ENCODE measurements around the gene KLK4. TPM values are rescaled to one million over a fixed set of nuclear protein-coding genes. Genes with fewer than 3 reads are reported as not detected.
"Not testable (repeated sequence)": the region's sequence is repeated elsewhere in the genome, so short reads cannot be mapped to it uniquely, and the experiment has no call there.

KLK4 gene
- polyA plus RNA-seq, 2 donors: 0.06 to 0.18 TPM

DNA sequence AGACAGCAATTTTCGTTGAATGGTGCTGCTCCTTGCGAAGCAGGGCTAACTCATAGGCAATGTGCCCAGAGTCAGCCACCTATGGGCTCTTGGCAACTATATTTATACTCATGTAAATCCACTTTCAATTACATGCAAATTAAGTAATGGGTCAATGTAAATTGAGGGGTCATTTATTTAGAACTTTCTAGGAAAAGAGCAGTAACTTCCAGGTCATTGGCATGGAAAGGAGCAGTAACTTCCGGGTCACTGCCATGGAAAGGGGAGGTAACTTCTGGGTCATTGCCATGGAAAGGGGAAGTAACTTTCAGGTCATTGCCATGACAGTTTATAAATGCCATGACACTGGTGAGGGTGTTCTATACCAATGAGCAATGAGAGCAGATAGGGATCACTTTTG is 11.6 kb downstream of the KLK4 start:
- no peaks in the 10 kb centered on the region for H3K9me3 ChIP-seq (ENCODE audit: control insufficient read depth in 2 of 2, insufficient read depth in 1 of 2, low read depth in 1 of 2, low read length in 1 of 2)
- H3K4me1 ChIP-seq (ENCODE audit: control insufficient read depth in 2 of 2, insufficient read depth in 2 of 2, low read length in 1 of 2): no peaks in the 10 kb centered on the region
- 77 to 81% methylated on average over 3 of the region's 3 CpGs for WGBS, 2 donors
- no peaks in the 10 kb centered on the region for H3K27me3 ChIP-seq (ENCODE audit: control insufficient read depth in 1 of 2, insufficient read depth in 2 of 2, low read length in 2 of 2)
- no peaks in the 10 kb centered on the region for H3K36me3 ChIP-seq (ENCODE audit: control insufficient read depth in 2 of 2, insufficient read depth in 2 of 2, low read length in 1 of 2)
- no peak overlapping the region for H3K27ac ChIP-seq (ENCODE audit: low read depth in 2 of 2, low read length in 1 of 2)
- H3K4me3 ChIP-seq (ENCODE audit: low read depth in 1 of 2, low read length in 2 of 2): no peak overlapping the region

DNA sequence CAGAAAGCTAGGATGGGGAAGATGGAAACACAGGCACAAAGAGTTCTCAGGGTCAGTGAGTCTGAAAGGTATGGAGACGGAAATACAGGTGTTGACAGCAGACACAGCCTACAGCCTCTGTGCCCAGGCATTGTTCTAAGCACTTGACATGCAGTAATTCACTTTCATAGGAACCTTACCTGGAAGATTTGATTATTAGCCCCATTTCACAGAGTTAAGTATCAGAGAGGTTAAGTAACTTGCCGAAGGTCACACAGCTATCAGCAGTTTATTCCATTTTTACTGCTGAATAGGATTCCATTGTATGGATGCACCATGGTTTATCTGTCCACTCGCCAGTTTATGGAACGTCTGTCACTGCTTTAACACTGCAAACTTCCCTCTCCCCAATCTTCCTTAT is 13.2 kb downstream of the KLK4 start:
- Histone ChIP-seq H3K4me1 (ENCODE audit: control insufficient read depth in 2 of 2, insufficient read depth in 2 of 2, low read length in 1 of 2) (no peaks in the 10 kb centered on the region), H3K27me3 (ENCODE audit: control insufficient read depth in 1 of 2, insufficient read depth in 2 of 2, low read length in 2 of 2) (no peaks in the 10 kb centered on the region), H3K4me3 (ENCODE audit: low read depth in 1 of 2, low read length in 2 of 2) (no peak overlapping the region), H3K36me3 (ENCODE audit: control insufficient read depth in 2 of 2, insufficient read depth in 2 of 2, low read length in 1 of 2) (no peaks in the 10 kb centered on the region), H3K9me3 (ENCODE audit: control insufficient read depth in 2 of 2, insufficient read depth in 1 of 2, low read depth in 1 of 2, low read length in 1 of 2) (peaks cover 0 to 2% of the 10 kb centered on the region in 2 donors), H3K27ac (ENCODE audit: low read depth in 2 of 2, low read length in 1 of 2) (no peak overlapping the region)
- WGBS, 2 donors: 79 to 84% methylated on average over 4 of the region's 4 CpGs

DNA sequence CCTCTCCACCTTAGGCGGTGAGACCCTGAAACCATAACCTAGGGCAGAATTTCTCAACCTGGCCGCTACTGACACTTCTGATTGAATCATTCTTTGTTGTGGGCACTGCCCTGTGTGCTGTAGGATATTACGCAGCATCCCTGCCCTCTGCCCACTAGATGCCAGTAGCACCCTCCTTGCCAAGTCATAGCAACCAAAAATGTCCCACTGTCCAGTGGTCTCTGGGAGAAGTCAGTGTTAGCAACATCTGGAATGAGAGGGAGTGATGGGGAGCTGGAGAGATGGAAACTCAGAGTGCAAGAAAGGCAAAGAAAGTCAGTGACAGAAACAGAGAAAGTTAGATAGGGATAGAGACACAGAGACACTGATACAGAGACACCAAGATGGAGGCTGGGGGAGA is 13.6 kb downstream of the KLK4 start:
- Histone ChIP-seq H3K27me3 (ENCODE audit: control insufficient read depth in 1 of 2, insufficient read depth in 2 of 2, low read length in 2 of 2) (peaks cover 0 to under 1% of the 10 kb centered on the region in 2 donors), H3K36me3 (ENCODE audit: control insufficient read depth in 2 of 2, insufficient read depth in 2 of 2, low read length in 1 of 2) (no peaks in the 10 kb centered on the region), H3K4me3 (ENCODE audit: low read depth in 1 of 2, low read length in 2 of 2) (no peak overlapping the region), H3K27ac (ENCODE audit: low read depth in 2 of 2, low read length in 1 of 2) (no peak overlapping the region), H3K4me1 (ENCODE audit: control insufficient read depth in 2 of 2, insufficient read depth in 2 of 2, low read length in 1 of 2) (no peaks in the 10 kb centered on the region), H3K9me3 (ENCODE audit: control insufficient read depth in 2 of 2, insufficient read depth in 1 of 2, low read depth in 1 of 2, low read length in 1 of 2) (peaks cover 0 to 2% of the 10 kb centered on the region in 2 donors)
- 64 to 77% methylated on average over 3 of the region's 3 CpGs for WGBS, 2 donors

DNA sequence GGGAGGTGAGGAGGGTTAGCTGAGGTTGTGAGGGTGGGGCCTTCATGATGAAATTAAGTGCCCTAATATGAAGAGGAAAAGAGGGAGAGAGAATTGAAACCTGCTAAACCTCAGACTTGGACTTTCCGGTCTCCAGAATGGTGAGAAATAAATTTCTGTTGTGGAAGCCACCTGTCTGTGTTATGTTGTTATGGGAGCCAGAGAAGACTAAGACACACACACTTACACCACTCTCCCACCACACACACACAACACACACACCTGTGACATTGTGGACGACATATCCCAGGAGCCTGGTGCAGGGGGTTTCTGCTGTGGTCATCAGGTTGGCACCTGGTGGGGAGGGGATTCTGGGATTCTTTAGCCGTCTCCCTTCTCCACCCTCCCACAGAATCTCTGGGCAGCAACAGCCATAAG is 14.0 kb downstream of the KLK4 start:
- Histone ChIP-seq H3K36me3 (ENCODE audit: control insufficient read depth in 2 of 2, insufficient read depth in 2 of 2, low read length in 1 of 2) (no peaks in the 10 kb centered on the region), H3K27me3 (ENCODE audit: control insufficient read depth in 1 of 2, insufficient read depth in 2 of 2, low read length in 2 of 2) (peaks cover 0 to 3% of the 10 kb centered on the region in 2 donors), H3K9me3 (ENCODE audit: control insufficient read depth in 2 of 2, insufficient read depth in 1 of 2, low read depth in 1 of 2, low read length in 1 of 2) (peaks cover 0 to 2% of the 10 kb centered on the region in 2 donors)

DNA sequence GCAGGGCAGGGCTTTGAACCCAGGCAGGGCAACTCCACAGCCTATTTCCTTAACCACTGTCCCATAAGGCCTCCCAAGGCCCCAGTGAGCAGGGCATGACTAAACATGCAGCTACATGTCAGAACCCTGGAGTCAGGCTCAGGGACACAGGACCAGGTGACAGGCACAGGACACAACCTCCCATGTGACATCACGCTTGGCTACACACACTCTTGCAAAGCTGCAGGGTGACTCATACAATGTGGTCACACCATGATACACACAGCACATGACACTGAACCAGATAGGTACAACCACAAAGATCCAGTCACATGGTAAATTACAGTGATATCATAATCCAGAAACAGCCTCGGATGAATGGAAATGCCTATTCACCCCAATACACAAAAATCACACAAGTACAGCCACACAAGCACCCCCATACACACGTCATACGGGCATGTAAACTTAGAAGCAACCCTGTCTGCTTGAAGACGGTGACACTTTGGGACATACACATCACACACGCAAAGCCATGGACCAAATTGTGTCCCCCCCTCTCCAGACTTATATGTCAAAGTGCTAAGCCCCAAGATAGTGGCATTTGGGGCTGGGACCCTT is 14.5 kb downstream of the KLK4 start:
- WGBS, 2 donors: 56 to 61% methylated on average over 6 of the region's 6 CpGs
- no peak overlapping the region for H3K4me3 ChIP-seq (ENCODE audit: low read depth in 1 of 2, low read length in 2 of 2)
- no peaks in the 10 kb centered on the region for H3K36me3 ChIP-seq (ENCODE audit: control insufficient read depth in 2 of 2, insufficient read depth in 2 of 2, low read length in 1 of 2)
- no peaks in the 10 kb centered on the region for H3K4me1 ChIP-seq (ENCODE audit: control insufficient read depth in 2 of 2, insufficient read depth in 2 of 2, low read length in 1 of 2)
- H3K27ac ChIP-seq (ENCODE audit: low read depth in 2 of 2, low read length in 1 of 2): no peak overlapping the region
- H3K9me3 ChIP-seq (ENCODE audit: control insufficient read depth in 2 of 2, insufficient read depth in 1 of 2, low read depth in 1 of 2, low read length in 1 of 2): peaks cover 0 to 2% of the 10 kb centered on the region in 2 donors
- H3K27me3 ChIP-seq (ENCODE audit: control insufficient read depth in 1 of 2, insufficient read depth in 2 of 2, low read length in 2 of 2): peaks cover 0 to 3% of the 10 kb centered on the region in 2 donors

More for the DNA sequence above, 14.0 kb downstream of the KLK4 start:
- no peaks in the 10 kb centered on the region for H3K4me1 ChIP-seq (ENCODE audit: control insufficient read depth in 2 of 2, insufficient read depth in 2 of 2, low read length in 1 of 2)
- H3K4me3 ChIP-seq (ENCODE audit: low read depth in 1 of 2, low read length in 2 of 2): no peak overlapping the region
- no peak overlapping the region for H3K27ac ChIP-seq (ENCODE audit: low read depth in 2 of 2, low read length in 1 of 2)
- 55 to 70% methylated on average over 3 of the region's 3 CpGs for WGBS, 2 donors

DNA sequence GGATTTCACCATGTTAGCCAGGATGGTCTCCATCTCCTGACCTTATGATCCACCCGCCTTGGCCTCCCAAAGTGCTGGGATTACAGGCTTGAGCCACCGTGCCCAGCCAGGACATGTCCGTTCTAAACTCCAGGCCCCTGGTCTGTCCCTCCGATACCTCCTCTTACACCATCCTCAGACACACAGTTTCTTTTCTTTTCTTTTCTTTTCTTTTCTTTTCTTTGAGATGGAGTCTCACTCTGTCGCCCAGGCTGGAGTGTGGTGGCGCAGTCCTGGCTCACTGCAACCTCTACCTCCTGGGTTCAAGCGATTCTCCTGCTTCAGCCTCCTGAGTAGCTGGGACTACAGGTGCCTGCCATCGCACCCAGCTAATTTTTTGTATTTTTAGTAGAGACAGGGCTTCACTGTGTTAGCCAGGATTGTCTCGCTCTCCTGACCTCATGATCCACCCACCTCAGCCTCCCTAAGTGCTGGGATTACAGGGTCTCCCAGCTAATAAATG is 15.1 kb downstream of the KLK4 start:
- not testable (repeated sequence) for H3K27me3 ChIP-seq (ENCODE audit: control insufficient read depth in 1 of 2, insufficient read depth in 2 of 2, low read length in 2 of 2); H3K4me3 ChIP-seq (ENCODE audit: low read depth in 1 of 2, low read length in 2 of 2); H3K4me1 ChIP-seq (ENCODE audit: control insufficient read depth in 2 of 2, insufficient read depth in 2 of 2, low read length in 1 of 2); H3K36me3 ChIP-seq (ENCODE audit: control insufficient read depth in 2 of 2, insufficient read depth in 2 of 2, low read length in 1 of 2); H3K27ac ChIP-seq (ENCODE audit: low read depth in 2 of 2, low read length in 1 of 2); H3K9me3 ChIP-seq (ENCODE audit: control insufficient read depth in 2 of 2, insufficient read depth in 1 of 2, low read depth in 1 of 2, low read length in 1 of 2)
- WGBS, 2 donors: 86 to 90% methylated on average over 9 of the region's 9 CpGs

DNA sequence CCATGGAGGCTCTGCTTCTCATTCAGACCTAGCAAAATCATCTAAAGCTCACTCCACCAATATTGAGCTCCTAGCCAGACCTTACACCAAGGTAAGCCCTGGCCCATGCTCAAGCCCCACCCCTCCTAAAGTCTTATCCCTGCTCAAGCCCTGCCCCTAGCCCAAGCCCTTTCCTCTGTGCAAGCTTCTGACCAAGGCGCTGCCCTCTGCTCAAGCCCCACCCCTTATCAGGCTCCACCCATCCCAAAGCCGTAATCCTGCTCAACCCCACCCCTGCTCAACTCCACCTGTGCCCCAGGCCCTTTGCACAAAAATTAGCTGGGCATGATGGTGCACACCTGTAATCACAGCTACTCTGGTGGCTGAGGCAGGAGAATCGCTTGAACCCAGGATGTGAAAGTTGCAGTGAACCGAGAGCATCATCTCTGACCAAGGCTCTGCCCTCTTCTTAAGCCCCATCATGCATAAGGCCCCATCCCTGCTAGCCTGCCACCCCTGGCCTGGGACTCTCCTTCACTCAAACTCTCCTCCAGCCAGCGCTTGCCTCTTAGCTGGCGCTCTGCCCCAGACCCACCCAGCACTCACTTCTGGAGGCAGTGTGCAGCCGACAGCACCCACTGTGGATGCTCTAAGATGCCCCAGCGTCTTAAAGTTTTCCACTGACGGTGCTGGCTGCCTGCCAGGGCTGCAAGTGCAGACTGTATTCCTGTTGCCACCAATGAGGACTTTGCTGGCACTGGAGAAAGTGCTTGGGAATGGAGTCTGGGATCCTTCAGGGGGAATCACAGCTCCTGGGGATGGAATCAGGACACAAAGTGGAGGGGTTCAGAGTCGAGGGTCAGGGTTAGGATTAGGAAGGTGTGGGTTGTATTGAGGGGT is 16.5 kb downstream of the KLK4 start:
- no peaks in the 10 kb centered on the region for H3K36me3 ChIP-seq (ENCODE audit: control insufficient read depth in 2 of 2, insufficient read depth in 2 of 2, low read length in 1 of 2)
- WGBS, 2 donors: 58 to 60% methylated on average over 10 of the region's 10 CpGs
- peaks cover 0 to 3% of the 10 kb centered on the region in 2 donors for H3K27me3 ChIP-seq (ENCODE audit: control insufficient read depth in 1 of 2, insufficient read depth in 2 of 2, low read length in 2 of 2)
- peaks cover 0 to 2% of the 10 kb centered on the region in 2 donors for H3K9me3 ChIP-seq (ENCODE audit: control insufficient read depth in 2 of 2, insufficient read depth in 1 of 2, low read depth in 1 of 2, low read length in 1 of 2)
- no peak overlapping the region for H3K27ac ChIP-seq (ENCODE audit: low read depth in 2 of 2, low read length in 1 of 2)
- H3K4me3 ChIP-seq (ENCODE audit: low read depth in 1 of 2, low read length in 2 of 2): no peak overlapping the region
- no peaks in the 10 kb centered on the region for H3K4me1 ChIP-seq (ENCODE audit: control insufficient read depth in 2 of 2, insufficient read depth in 2 of 2, low read length in 1 of 2)

DNA sequence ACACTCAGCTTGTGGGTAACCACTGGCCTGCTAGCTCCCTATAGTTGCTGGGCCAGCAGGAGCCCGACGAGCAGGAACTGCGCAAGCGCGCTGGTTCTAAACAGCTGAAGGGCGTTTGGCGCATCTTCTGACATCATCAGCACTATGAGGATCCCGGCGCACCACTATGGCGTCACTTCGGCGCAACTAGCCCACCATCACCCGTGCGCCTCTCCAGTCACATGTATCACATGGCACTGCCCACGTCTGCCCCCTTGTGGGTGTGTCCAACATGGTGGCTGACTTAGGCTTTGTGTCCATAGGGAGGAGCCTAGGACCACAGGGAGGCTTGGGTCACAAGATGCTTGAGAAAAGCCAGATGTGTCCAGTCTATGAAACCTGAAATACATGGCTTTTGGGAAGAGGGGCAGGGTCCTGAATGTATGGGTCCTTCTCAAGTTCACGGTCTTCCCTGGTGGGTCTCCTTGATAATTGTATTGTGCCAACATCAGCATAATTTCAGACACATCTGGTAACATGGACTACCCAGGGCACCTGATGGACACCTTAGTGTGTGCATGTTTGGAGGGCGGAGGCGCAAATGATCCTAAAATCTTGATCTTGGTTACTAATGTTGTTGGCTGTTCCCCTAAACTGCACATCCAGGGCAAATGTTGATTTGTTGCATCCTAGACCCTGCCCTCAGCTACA is 18.0 kb downstream of the KLK4 start:
- Histone ChIP-seq H3K4me1 (ENCODE audit: control insufficient read depth in 2 of 2, insufficient read depth in 2 of 2, low read length in 1 of 2) (no peaks in the 10 kb centered on the region), H3K9me3 (ENCODE audit: control insufficient read depth in 2 of 2, insufficient read depth in 1 of 2, low read depth in 1 of 2, low read length in 1 of 2) (peaks cover 0 to 2% of the 10 kb centered on the region in 2 donors), H3K27me3 (ENCODE audit: control insufficient read depth in 1 of 2, insufficient read depth in 2 of 2, low read length in 2 of 2) (peaks cover 0 to 3% of the 10 kb centered on the region in 2 donors), H3K36me3 (ENCODE audit: control insufficient read depth in 2 of 2, insufficient read depth in 2 of 2, low read length in 1 of 2) (no peaks in the 10 kb centered on the region), H3K4me3 (ENCODE audit: low read depth in 1 of 2, low read length in 2 of 2) (no peak overlapping the region), H3K27ac (ENCODE audit: low read depth in 2 of 2, low read length in 1 of 2) (no peak overlapping the region)
- 90 to 92% methylated on average over 18 of the region's 18 CpGs for WGBS, 2 donors

DNA sequence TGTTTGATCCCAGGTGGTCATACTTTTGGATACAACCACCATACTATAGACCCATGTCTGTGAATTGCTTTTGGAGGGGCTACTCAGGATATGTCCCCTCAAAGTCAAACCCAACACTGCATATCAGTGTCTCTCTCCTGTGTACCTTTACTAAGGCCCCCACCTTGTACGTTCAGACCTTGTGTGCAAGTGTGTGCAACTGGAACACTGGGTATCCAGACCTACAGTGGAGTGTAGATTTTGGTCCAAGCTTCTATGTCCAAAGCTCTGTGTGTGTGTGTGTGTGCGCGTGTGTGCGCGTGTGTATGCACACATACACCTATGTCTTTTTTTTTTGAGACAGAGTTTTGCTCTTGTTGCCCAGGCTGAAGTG is 20.0 kb downstream of the KLK4 start:
- Histone ChIP-seq H3K4me3 (ENCODE audit: low read depth in 1 of 2, low read length in 2 of 2) (no peak overlapping the region), H3K4me1 (ENCODE audit: control insufficient read depth in 2 of 2, insufficient read depth in 2 of 2, low read length in 1 of 2) (no peaks in the 10 kb centered on the region), H3K27ac (ENCODE audit: low read depth in 2 of 2, low read length in 1 of 2) (no peak overlapping the region), H3K9me3 (ENCODE audit: control insufficient read depth in 2 of 2, insufficient read depth in 1 of 2, low read depth in 1 of 2, low read length in 1 of 2) (peaks cover 0 to 2% of the 10 kb centered on the region in 2 donors), H3K36me3 (ENCODE audit: control insufficient read depth in 2 of 2, insufficient read depth in 2 of 2, low read length in 1 of 2) (no peaks in the 10 kb centered on the region), H3K27me3 (ENCODE audit: control insufficient read depth in 1 of 2, insufficient read depth in 2 of 2, low read length in 2 of 2) (peaks cover 0 to 3% of the 10 kb centered on the region in 2 donors)
- WGBS, 2 donors: 85 to 91% methylated on average over 5 of the region's 5 CpGs

All from esophagus (tissue), 2 donors.